Umbilical cord (tissue), 2 donors: ENCODE measurements around the gene ATP6V0D1. TPM values are rescaled to one million over a fixed set of nuclear protein-coding genes. Genes with fewer than 3 reads are reported as not detected.
A peak's percentile ranks its signal among the peaks of the same experiment; 100 is the strongest.

Experiments
- DNase-seq: peaks from one replicate; pipeline ENCODE4 v3.0.0-alpha.2; 2015; ENCODE audit warnings: low spot score
- total RNA-seq: library from RNA; depleted of rRNA; stranded (reverse); fragments of >200 nt; gene quantifications from one replicate; pipeline ENCODE4 v1.2.3, GENCODE V29; 2014; ENCODE audit warnings: low replicate concordance; ENCODE audit not compliant: insufficient read depth

The ATP6V0D1 gene
- total RNA-seq, 1 donor from 2014 or later: 52.7 TPM

DNA sequence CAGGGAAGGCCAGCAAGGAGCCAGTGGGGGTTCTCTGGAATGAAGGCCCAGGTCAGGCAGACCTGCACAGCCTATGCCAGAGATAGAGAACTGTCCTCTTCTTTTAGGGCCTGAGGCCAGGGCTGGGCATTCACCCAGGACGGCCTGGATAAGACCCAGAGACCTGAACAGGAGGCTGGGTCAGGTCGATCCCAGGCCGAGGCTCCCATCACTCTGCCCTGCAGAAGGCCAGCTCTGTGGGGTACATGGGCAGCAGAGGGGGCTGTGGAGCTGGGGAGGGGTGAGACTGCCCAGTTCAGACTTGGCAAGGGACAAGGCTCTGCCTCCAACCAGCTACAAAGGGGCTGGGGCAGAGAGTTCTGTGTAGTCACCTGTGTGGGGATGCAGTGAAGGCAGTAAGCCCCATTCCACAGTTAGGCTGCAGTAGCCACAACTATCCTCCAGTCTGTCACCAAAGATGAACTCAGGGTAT is 35.5 kb downstream of the ATP6V0D1 start:
- no peak for DNase-seq

DNA sequence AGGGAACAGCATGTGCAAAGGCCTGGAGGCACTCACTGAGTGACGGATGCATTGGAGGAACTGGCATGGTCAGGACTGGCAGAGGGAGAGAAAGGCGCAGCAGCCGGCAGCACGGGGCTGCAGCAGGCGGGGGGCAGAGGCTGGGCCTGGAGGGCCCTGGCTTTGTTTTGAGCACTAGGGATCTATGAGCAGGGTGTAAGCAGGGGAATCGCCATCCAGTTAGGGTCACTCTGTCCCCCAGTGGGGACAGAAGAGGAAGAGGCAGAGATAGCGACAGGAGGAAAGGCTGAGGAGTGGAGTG is 35.9 kb downstream of the ATP6V0D1 start:
- DNase-seq: no peak

DNA sequence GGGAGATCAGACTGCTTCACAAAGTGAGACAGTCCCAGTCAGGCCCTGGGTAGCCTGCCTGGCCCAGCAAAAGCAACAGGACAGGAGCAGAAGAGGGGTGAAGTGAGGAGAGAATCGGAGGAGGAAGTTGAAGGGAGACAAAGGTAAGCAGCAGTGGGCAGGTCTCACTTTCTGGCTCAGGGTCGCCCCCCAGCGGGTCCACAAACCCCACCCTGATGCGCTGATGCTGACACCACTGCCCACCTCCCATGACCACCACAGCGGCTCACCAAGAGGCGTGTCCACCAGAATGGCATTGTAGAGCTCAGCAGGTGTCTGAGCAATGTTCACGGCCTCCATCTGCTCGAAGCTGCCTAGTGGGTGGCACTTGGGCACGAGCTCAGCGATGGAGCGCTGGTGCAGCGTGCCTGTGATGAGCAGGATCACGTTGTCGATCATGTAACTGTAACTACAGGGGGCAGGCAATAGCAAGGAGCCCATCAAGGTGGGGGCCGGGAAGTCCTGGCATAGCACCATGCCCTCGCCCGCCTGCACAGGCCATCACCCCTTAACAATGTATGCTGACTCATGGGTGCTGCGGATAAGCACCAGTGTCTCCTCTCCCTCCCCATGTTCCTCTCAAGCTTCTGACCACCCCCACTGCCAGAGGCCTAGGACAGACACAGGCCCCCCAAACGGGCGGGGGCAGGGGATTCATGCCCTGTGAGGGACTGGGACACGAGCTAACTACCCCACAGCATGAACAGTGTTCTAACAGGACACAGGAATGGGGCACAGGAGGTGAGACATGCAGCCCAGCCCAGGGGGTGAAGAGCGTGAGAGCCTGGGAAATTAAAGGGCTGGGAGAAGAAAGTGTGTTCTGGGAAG is 36.5 kb downstream of the ATP6V0D1 start:
- DNase-seq: no peak

DNA sequence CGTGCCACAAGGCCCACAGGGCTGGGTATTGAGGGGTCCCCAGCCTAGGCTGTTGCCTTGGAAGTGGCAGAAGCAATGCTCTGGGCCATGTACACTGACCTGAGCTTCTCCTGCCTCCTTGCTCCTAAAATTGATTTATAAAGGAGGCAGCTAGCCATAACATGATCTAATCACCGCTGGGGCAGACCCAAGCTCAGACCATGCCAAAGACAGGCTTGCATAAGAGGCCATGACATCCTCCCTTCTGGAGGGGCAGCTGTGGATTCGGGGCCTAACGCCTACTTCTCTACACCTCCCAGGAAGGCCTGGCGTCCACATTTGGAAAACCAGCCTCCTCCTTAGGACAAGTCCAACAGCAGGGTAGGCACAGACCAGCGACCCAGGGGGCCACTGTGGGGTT is 37.7 kb downstream of the ATP6V0D1 start:
- peak; percentile 73 for DNase-seq

DNA sequence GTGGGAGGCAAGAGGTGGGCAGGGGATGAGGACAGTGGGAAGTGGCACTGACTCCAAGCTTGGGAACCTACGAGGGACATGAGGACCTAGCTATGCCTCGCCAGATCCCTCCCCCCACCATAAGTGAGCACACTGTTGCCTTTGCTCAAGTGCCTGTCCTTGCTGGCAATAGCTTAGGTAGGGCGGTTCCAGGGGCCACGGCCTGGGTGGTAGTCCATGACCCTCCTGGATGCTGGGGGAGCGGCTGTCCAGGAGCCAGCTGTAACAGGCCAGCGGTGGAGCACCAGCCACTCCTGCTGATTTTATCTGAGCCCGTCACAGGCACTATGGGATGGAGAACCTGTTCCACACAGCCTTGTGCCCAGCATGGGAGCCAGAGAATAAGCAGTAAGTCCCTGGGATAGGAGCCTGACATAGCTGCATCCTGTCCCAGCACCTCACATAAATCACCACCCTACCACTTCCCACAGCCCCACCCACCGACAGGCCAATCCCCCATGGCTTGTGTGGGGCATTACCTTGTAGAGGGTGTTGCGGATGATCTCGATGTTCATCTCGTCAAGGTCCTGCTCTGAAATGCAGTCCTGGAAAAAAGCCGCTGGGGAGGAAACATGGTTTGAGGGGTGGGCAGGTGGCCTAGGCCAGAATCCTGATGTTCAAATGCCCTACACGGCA is 38.2 kb downstream of the ATP6V0D1 start:
- DNase-seq: no peak

DNA sequence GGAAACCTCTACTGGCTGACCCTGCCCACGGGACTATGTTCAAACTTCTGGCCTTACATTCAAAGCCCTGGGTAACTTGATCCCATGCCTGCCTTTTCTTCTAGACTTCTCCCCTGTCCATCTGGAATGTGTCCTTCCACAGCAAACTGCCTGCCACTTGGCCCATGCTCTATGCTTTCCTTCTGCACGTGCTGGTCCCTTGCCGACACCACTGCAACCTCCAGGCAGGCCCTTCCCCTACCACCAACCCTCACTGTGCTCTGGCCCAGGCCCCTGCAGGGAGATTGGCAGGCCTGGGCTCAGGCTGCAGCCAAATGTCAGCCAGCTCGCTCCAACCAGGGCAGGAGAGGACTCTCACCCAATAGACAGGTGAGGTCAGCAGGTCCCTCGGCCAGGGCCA is 39.0 kb downstream of the ATP6V0D1 start:
- DNase-seq: no peak

DNA sequence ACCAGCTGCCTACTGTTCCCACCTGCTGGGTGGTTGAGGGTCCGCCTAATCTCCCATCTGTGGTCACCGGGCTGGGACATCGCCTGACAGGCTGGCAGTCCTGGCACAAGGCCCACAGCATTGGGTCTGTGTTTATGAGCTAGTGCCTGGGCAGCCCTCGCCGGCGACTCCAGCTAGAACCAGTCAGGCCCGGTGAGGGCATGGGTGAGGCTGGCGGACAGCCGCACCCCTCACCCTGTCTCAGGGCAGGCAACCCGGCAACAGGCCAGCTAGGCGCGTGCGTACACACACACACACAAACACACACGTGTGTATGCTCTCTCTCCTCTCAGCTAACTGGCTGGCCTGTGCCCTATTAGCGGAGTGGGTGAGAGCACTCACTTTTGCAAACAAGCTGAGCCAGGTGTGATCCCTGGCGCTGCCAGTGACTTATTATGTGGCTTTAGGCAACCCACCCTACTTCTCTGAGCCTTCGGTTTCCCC is 39.6 kb downstream of the ATP6V0D1 start:
- no peak for DNase-seq

DNA sequence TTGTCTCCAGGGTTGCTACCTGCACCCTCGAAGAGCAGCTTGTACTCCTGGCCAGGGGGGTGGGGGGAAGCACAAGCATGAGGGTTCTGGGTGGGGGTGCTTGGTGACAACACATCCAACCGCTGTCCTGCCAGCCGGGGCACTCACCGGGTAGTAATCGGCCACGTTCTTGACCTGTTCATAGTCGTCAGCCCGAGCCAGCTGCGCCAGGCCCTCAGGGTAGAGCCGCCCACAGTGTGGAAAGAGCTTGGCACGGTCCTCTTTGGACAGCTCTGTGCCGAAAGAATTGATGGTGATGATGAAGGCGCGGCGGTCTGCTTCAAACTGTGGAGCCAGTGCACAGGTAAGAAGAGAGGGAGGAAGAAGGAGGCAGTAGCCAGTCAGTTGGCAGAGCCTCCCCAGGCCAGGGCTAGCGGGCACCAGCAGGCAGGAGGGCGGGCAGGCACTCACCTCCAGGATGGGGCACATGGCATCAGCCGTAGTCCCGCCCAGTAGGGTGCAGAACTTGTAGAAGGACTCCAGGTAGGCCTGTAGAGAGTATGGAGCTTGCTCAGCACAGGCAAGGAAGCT is 42.0 kb downstream of the ATP6V0D1 start:
- DNase-seq: no peak

DNA sequence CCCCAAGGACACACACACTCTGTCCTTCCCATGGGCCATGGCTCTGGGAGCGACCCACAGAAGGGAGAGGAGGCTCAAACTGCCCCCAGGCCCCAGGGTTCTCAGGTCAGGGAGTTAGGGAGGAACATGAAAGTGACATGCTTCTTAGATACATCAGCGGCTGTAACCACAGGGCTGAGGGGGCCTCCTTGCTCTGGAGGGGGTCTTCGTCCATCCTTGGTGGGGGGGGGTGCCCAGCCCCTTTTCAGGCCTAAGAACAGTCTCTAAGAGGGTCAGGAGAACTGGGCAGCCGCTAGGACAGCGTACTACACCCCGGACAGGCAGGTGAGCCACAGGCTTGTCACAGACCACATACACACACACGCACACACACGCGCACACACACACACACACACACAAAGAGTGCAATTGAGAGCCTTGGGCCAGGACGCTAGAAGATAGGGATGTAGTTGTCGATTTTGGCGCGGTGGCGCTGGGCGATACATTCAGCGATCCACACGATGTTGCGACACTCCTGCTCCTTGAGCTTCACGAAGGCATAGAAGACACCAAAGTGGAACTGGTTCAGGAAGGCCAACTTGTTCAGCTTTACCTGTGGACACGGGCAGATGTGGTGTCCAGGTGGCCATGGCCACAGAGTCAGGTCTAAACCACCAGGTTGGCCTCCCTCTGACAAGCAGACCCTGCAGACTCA is 42.7 kb downstream of the ATP6V0D1 start:
- DNase-seq: no peak

DNA sequence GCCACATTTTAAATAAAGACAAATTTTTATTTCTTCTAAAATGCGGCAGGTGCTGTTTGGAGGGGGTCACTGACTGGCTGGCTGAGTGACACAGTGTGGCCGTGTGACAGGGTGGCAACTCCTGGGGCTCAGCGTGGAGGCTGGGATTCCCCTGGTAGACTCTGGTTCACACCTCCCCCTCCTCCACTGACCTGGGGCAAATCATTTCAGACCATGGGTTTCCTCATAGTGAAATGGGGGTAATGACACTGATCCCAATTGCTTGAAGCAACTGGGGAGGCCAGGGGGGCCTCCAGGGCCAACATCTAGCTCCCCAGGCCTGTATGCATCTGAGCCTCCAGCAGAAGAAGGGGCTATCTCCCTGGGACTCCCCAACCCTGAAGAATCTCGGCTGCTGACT is 43.4 kb downstream of the ATP6V0D1 start:
- no peak for DNase-seq

DNA sequence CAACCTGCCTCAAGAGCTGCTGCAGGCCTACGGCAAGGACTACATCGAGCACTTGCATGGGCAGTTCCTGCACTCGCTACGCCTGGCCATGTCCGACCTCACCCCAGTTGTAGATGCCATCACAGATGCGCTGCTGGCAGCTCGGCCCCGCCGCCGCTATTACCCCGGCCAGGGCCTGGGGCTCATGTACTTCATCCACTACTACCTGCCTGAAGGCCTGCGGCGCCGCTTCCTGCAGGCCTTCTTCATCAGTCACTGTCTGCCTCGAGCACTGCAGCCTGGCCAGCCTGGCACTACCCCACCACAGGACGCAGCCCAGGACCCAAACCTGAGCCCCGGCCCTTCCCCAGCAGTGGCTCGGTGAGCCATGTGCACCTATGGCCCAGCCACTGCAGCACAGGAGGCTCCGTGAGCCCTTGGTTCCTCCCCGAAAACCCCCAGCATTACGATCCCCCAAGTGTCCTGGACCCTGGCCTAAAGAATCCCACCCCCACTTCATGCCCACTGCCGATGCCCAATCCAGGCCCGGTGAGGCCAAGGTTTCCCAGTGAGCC is 44.2 kb downstream of the ATP6V0D1 start:
- DNase-seq: no peak

DNA sequence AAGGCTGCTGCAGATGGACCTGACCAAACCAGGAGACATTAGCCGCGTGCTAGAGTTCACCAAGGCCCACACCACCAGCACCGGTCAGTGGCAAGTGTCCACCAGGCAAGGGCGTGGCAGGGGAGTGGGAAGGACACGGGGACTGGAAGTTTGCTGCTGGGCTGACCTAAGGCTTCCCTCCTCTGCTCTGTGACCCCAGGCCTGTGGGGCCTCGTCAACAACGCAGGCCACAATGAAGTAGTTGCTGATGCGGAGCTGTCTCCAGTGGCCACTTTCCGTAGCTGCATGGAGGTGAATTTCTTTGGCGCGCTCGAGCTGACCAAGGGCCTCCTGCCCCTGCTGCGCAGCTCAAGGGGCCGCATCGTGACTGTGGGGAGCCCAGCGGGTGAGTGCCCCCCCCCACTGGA is 45.2 kb downstream of the ATP6V0D1 start:
- DNase-seq: no peak

DNA sequence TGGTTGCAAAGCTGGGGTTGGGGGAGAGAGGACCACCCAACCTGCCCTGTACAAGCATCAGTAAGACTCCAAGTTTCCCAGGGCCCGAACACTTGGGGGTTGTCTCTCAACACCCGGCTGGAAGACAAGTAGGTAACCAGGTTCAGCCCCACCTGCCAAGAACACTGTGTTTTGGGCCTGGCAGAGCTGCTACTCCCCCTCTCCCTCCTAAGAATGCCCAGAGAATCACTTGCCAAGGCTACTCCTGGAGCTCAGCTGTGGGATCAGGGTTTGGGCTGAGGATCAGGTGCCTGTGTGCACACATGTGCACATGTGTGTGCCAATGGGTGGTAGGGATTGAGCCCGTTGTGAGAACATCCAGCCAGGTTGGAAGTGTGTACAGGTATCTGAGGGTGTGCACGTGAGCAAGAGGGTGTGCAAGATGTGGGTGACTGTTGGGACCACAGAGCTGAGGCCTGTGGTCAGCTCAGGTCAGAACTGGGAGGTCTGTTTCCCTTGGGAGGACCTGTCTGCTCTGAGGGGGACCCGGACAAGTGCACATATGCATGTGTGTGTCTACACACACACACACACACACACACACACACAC is 47.7 kb downstream of the ATP6V0D1 start:
- DNase-seq: no peak

DNA sequence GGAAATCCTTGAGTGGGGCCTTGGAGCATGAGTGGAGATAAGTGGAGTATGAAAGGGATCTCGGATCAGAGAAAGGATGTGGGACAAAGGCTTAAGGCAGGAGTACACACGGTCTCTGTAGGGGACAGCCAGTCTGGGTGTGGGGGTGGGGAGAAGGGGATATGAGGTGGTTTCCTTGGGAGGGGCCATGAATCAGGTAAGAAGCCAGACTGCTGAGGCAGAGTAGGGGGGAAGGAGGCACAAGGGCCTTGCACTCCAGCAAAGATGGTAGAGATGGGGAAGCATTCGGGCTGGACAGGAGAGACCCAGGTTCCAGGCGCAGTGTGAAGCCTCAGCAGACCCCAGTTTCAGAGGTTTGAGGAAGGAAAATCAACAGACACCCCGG is 48.5 kb downstream of the ATP6V0D1 start:
- no peak for DNase-seq

DNA sequence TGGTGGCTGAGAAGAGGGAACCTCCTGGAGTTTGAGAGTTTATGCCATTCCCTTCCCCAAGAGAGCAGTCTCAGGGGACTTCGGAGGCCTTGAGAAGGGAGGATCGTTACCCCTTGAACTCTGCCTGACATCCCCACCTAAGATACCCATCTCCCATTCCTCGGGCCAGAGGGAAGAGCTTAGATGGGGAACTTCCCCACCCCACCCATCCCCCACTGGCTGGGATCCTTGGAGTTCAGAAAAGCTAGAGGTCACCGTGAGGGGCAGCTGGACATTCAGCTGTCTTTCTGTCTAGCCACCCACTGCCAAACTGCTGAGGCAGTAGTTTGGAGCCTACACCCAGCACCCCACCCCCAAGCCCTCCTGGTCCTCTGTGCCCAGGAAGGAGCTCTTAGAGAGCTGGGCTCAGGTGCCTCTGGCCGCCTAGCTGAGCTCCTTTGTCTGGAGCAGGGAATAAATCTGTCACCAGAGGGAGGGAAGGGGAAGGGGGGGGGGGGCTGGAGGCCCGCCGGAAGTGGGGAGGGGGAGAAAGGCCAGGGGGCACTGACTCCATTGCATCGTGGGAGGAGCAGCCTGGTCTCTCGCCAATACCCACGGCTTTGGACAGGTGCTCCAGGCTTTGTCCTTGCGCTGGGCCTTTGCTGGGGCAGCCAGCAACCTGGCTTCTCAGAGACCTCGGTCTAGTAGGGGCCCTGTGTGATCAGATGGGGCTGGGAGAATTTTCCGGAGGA is 49.0 kb downstream of the ATP6V0D1 start:
- DNase-seq: no peak

DNA sequence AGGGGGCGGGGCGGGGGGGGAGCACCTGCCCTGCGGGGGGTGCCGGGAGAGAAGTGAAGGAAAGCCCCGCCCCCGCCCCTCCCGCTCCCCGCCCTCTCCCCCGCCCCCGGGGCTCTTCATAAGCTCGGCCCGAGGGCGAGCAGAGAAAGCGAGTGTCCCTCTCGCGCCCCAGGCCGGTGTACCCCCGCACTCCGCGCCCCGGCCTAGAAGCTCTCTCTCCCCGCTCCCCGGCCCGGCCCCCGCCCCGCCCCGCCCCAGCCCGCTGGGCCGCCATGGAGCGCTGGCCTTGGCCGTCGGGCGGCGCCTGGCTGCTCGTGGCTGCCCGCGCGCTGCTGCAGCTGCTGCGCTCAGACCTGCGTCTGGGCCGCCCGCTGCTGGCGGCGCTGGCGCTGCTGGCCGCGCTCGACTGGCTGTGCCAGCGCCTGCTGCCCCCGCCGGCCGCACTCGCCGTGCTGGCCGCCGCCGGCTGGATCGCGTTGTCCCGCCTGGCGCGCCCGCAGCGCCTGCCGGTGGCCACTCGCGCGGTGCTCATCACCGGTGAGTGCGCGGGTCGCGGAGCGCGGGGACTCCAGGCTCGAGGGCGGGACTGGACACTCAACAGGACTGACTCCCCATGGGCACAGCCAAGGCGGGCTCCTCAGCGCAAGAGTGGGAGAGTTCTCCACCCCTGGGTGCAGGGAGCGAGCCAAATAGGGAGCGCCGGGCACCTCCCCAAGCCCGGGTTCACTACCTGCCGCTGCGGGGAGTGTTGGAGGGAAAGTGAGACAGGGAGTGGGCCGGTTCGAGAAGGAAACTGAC is 49.8 kb downstream of the ATP6V0D1 start, which contains the start of gene HSD11B2:
Gene HSD11B2 (plus strand): TSS at position 145 of the 798 bp plus-strand sequence. CDS start 128 bp downstream, at position 273.
- peak; percentile 54 for DNase-seq

DNA sequence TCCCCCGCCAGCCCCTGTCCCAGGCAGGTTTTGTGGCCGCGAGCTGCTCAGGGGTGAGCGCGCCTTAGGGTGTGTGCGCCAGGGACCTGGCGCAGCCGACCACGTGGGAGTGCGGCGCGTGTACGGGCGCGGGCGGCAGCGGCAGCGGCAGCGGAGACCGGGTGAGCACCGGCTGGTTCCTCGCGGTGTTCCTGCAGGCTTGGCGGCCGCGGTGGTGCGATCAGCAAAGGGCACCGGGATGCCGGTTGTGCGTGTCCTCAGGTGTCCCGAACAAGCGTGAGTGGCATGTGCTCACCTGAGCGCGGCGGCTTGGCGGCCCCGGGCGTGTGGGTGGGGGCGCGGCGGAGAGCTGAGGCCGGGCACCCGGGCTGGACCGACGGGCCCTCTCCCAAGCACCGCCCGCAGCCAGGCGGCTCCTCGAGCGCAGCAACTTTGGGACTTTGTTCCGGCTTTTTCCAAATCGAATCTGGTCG is 50.4 kb downstream of the ATP6V0D1 start:
- DNase-seq: no peak

DNA sequence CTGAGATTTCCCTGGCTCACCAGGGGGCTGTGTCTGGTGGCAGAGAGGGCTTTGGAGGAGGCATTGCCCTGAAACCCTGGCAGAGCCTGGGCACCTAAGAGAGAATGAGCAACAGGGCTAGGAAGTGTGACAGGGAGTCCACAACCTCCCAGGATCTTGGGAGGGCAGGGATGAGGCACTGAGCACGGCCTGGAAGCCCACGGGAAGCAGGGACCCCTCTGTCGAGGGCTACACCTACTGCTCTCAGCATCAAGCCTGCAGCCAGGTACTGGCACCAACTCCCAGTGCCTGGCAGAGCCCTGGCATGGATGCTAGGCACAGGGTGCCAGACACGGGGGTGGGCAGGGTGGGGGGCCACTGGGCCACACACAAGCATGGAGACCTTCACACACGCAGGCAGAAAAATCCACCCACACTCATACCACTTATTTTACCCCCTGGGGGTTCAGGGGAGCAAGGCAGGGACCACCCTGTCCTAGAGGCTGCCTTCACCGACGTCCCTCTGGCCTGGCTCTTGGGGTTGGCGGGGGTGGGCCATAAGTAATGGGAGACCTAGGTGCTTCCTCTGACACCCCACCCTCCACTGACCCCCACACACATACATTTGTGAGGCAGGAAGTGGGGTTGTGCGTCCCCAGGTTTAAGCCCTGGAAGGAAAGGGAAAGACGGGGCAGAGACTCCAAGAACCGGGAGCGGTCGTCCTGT is 51.0 kb downstream of the ATP6V0D1 start:
- no peak for DNase-seq
